ENCODE measurements around the gene CNFN.

Gene CNFN

GRCh38 chr19:42367929-42368328 is 22.2 kb downstream of the CNFN start:
- Histone ChIP-seq H3K27me3 (ENCODE audit: insufficient read depth, low read length, poor library complexity) (no peaks in the 10 kb centered on the region), H2AFZ (ENCODE audit: low read depth, low read length) (no peak overlapping the region), H3K27ac (ENCODE audit: low read length) (no peak overlapping the region), H3K4me2 (ENCODE audit: insufficient read depth, low read length) (no peak overlapping the region), H3K4me3 (ENCODE audit: low read depth in 1 of 2, low read length in 2 of 2) (no peak overlapping the region), H3K36me3 (ENCODE audit: insufficient read depth, low read length) (peaks cover 17% of the 10 kb centered on the region), H3K4me1 (ENCODE audit: insufficient read depth, low read length) (no peaks in the 10 kb centered on the region), H3K9ac (ENCODE audit: low read depth, low read length) (no peak overlapping the region), H3K79me2 (ENCODE audit: insufficient read depth, low read length) (no peaks in the 10 kb centered on the region), H3K9me3 (ENCODE audit: insufficient read depth, low read length, severe bottlenecking) (no peaks in the 10 kb centered on the region), H4K20me1 (ENCODE audit: insufficient read depth, low read length) (no peaks in the 10 kb centered on the region; the same call in 1 of the 2 replicates)
- DNase-seq (no peak), ATAC-seq (ENCODE audit: insufficient read depth, low read depth) (no peak)
- no peak for TF ChIP-seq CTCF (IDR thresholded peaks at IDR 0.05; ENCODE audit: borderline replicate concordance, extremely low read depth, low read length, poor library complexity, severe bottlenecking)
- TF ChIP-seq EZH2 (IDR thresholded peaks at IDR 0.05; ENCODE audit: borderline replicate concordance, low read depth, low read length, severe bottlenecking) = no peak

- H3K4me1 ChIP-seq (ENCODE audit: insufficient read depth, low read length) = no peaks in the 10 kb centered on the region
- no peak overlapping the region for H3K4me2 ChIP-seq (ENCODE audit: insufficient read depth, low read length)
- H2AFZ ChIP-seq (ENCODE audit: low read depth, low read length) = no peak overlapping the region
- H3K27ac ChIP-seq (ENCODE audit: low read length) = no peak overlapping the region
- H3K4me3 ChIP-seq (ENCODE audit: low read depth in 1 of 2, low read length in 2 of 2) = no peak overlapping the region
- DNase-seq = no peak
- ATAC-seq (ENCODE audit: insufficient read depth, low read depth) = no peak
- H3K9ac ChIP-seq (ENCODE audit: low read depth, low read length) = no peak overlapping the region
- peaks cover 18% of the 10 kb centered on the region for H3K36me3 ChIP-seq (ENCODE audit: insufficient read depth, low read length)
- no peaks in the 10 kb centered on the region for H3K27me3 ChIP-seq (ENCODE audit: insufficient read depth, low read length, poor library complexity)
- no peaks in the 10 kb centered on the region; the same call in 1 of the 2 replicates for H4K20me1 ChIP-seq (ENCODE audit: insufficient read depth, low read length)
- H3K79me2 ChIP-seq (ENCODE audit: insufficient read depth, low read length) = no peaks in the 10 kb centered on the region
- TF ChIP-seq EZH2 (IDR thresholded peaks at IDR 0.05; ENCODE audit: borderline replicate concordance, low read depth, low read length, severe bottlenecking) = no peak
- no peak for TF ChIP-seq CTCF (IDR thresholded peaks at IDR 0.05; ENCODE audit: borderline replicate concordance, extremely low read depth, low read length, poor library complexity, severe bottlenecking)
- no peaks in the 10 kb centered on the region for H3K9me3 ChIP-seq (ENCODE audit: insufficient read depth, low read length, severe bottlenecking)
Measured at GRCh38 chr19:42366673-42367072, 23.4 kb downstream of the CNFN start.

GRCh38 chr19:42363614-42364346 is 26.3 kb downstream of the CNFN start:
- TF ChIP-seq CTCF (IDR thresholded peaks at IDR 0.05; ENCODE audit: borderline replicate concordance, extremely low read depth, low read length, poor library complexity, severe bottlenecking) (no peak), EZH2 (IDR thresholded peaks at IDR 0.05; ENCODE audit: borderline replicate concordance, low read depth, low read length, severe bottlenecking) (no peak)
- Histone ChIP-seq H3K27me3 (ENCODE audit: insufficient read depth, low read length, poor library complexity) (no peaks in the 10 kb centered on the region), H3K4me1 (ENCODE audit: insufficient read depth, low read length) (no peaks in the 10 kb centered on the region), H3K9ac (ENCODE audit: low read depth, low read length) (no peak overlapping the region), H3K27ac (ENCODE audit: low read length) (no peak overlapping the region), H3K9me3 (ENCODE audit: insufficient read depth, low read length, severe bottlenecking) (no peaks in the 10 kb centered on the region), H2AFZ (ENCODE audit: low read depth, low read length) (no peak overlapping the region), H3K4me2 (ENCODE audit: insufficient read depth, low read length) (no peak overlapping the region), H4K20me1 (ENCODE audit: insufficient read depth, low read length) (no peaks in the 10 kb centered on the region; the same call in 1 of the 2 replicates), H3K79me2 (ENCODE audit: insufficient read depth, low read length) (no peaks in the 10 kb centered on the region), H3K36me3 (ENCODE audit: insufficient read depth, low read length) (peaks cover 14% of the 10 kb centered on the region), H3K4me3 (ENCODE audit: low read depth in 1 of 2, low read length in 2 of 2) (no peak overlapping the region)
- no peak for DNase-seq
- no peak for ATAC-seq (ENCODE audit: insufficient read depth, low read depth)

Data from DND-41 (cell line).